Vagina (tissue), 2 donors: ENCODE measurements around the gene UBE2J1. TPM values are rescaled to one million over a fixed set of nuclear protein-coding genes. Genes with fewer than 3 reads are reported as not detected.

Experiments
- DNase-seq, 2 donors: peaks; one replicate each; pipeline ENCODE4 v3.0.0-alpha.2; 2017; ENCODE audit errors: extremely low spot score in 2 of 2
- H3K27ac ChIP-seq: fragments of 200-600 bp; sonication (generic); one replicate; pipeline ENCODE4 v1.5.1; 2019
- H3K27me3 ChIP-seq: fragments of 200-600 bp; sonication (generic); one replicate; pipeline ENCODE4 v1.5.1; 2019
- H3K36me3 ChIP-seq, 2 donors: fragments of 200-600 bp; sonication (generic); one replicate each; pipeline ENCODE4 v1.5.1; 2017 to 2019
- H3K4me1 ChIP-seq: fragments of 200-600 bp; sonication (generic); one replicate; pipeline ENCODE4 v1.5.1; 2019
- H3K4me3 ChIP-seq, 2 donors: fragments of 200-600 bp; sonication (generic); 1 replicate in 1 of 2; 2 replicates in 1 of 2; pipeline ENCODE4 v1.5.1; 2016 to 2019
- H3K9me3 ChIP-seq: fragments of 200-600 bp; sonication (generic); one replicate; pipeline ENCODE4 v1.5.1; 2019
- CTCF ChIP-seq, 3 experiments: fragments of 450-650 bp in 2 of 3; fragments of 200-600 bp in 1 of 3; sonication (generic) in 1 of 3; IDR thresholded peaks; one replicate each; pipeline ENCODE4 v1.5.1; 2017 to 2019; ENCODE audit warnings: antibody characterized with exemption in 3 of 3, mild to moderate bottlenecking in 2 of 3, moderate library complexity in 2 of 3
- POLR2A ChIP-seq, 2 donors: fragments of 450-650 bp; IDR thresholded peaks; one replicate each; pipeline ENCODE4 v1.6.1; 2017; ENCODE audit warnings: antibody characterized with exemption in 2 of 2, mild to moderate bottlenecking in 2 of 2, moderate library complexity in 2 of 2
- POLR2AphosphoS5 ChIP-seq, 2 donors: sonication (generic); formaldehyde crosslinking; IDR thresholded peaks; one replicate each; pipeline ENCODE4 v1.9.0; 2017; ENCODE audit warnings: antibody characterized with exemption in 2 of 2, mild to moderate bottlenecking in 2 of 2, low read depth in 1 of 2; ENCODE audit not compliant: insufficient read depth in 1 of 2
- intact Hi-C: fragments of 100-400 bp; cut with DNase I; formaldehyde crosslinking; loops from one replicate; pipeline ENCODE4 v1.15.1; 2023
- total RNA-seq: library from RNA; depleted of rRNA; stranded (reverse); fragments of >200 nt; gene quantifications from one replicate; pipeline ENCODE4 v1.2.3, GENCODE V29; 2016

Gene UBE2J1
- total RNA-seq, 1 donor from 2014 or later = 23.8 TPM

GRCh38 chr6:89364586-89364985 lies 12.1 kb upstream of the UBE2J1 start:
- no peaks in the 10 kb centered on the region for H3K36me3 ChIP-seq
- H3K4me3 ChIP-seq = no peak overlapping the region
- no peak for TF ChIP-seq POLR2AphosphoS5 (IDR thresholded peaks at IDR 0.05; ENCODE audit: insufficient read depth in 1 of 2, low read depth in 1 of 2)
- no peak for DNase-seq
- no peaks in the 10 kb centered on the region for H3K27me3 ChIP-seq
- H3K4me1 ChIP-seq = no peaks in the 10 kb centered on the region
- no peak overlapping the region for H3K27ac ChIP-seq
- H3K9me3 ChIP-seq = no peaks in the 10 kb centered on the region
- intact Hi-C loops = no loop called here

- no peak for DNase-seq
- Histone ChIP-seq H3K27me3 (no peaks in the 10 kb centered on the region), H3K36me3 (no peaks in the 10 kb centered on the region), H3K27ac (no peak overlapping the region), H3K9me3 (no peaks in the 10 kb centered on the region), H3K4me3 (no peak overlapping the region), H3K4me1 (no peaks in the 10 kb centered on the region)
- no peak for TF ChIP-seq CTCF (IDR thresholded peaks at IDR 0.05)
- TF ChIP-seq POLR2A (IDR thresholded peaks at IDR 0.05) = no peak
- no peak for TF ChIP-seq POLR2AphosphoS5 (IDR thresholded peaks at IDR 0.05; ENCODE audit: insufficient read depth in 1 of 2, low read depth in 1 of 2)
- intact Hi-C loops = no loop called here
These were observed 8.6 kb upstream of the UBE2J1 start for GRCh38 chr6:89361171-89361570.

- H3K9me3 ChIP-seq = no peaks in the 10 kb centered on the region
- H3K4me3 ChIP-seq = no peak overlapping the region
- DNase-seq = no peak
- no peaks in the 10 kb centered on the region for H3K36me3 ChIP-seq
- intact Hi-C loops = no loop called here
- H3K4me1 ChIP-seq = no peaks in the 10 kb centered on the region
- no peaks in the 10 kb centered on the region for H3K27me3 ChIP-seq
- no peak overlapping the region for H3K27ac ChIP-seq
- TF ChIP-seq POLR2AphosphoS5 (IDR thresholded peaks at IDR 0.05; ENCODE audit: insufficient read depth in 1 of 2, low read depth in 1 of 2) (no peak), POLR2A (IDR thresholded peaks at IDR 0.05) (no peak), CTCF (IDR thresholded peaks at IDR 0.05) (no peak)
These were observed 8.0 kb upstream of the UBE2J1 start for GRCh38 chr6:89360415-89360999.

- H3K9me3 ChIP-seq = no peaks in the 10 kb centered on the region
- no peak overlapping the region for H3K27ac ChIP-seq
- DNase-seq = no peak
- H3K4me3 ChIP-seq = no peak overlapping the region
- TF ChIP-seq CTCF (IDR thresholded peaks at IDR 0.05) (no peak), POLR2AphosphoS5 (IDR thresholded peaks at IDR 0.05; ENCODE audit: insufficient read depth in 1 of 2, low read depth in 1 of 2) (no peak), POLR2A (IDR thresholded peaks at IDR 0.05) (no peak)
- H3K36me3 ChIP-seq = no peaks in the 10 kb centered on the region
- intact Hi-C loops = no loop called here
- no peaks in the 10 kb centered on the region for H3K4me1 ChIP-seq
- H3K27me3 ChIP-seq = no peaks in the 10 kb centered on the region
These were observed 7.0 kb upstream of the UBE2J1 start for GRCh38 chr6:89359561-89359960.

- Histone ChIP-seq H3K9me3 (no peaks in the 10 kb centered on the region), H3K27ac (no peak overlapping the region), H3K36me3 (no peaks in the 10 kb centered on the region), H3K4me3 (no peak overlapping the region), H3K4me1 (peaks cover 9% of the 10 kb centered on the region), H3K27me3 (no peaks in the 10 kb centered on the region)
- TF ChIP-seq POLR2AphosphoS5 (IDR thresholded peaks at IDR 0.05; ENCODE audit: insufficient read depth in 1 of 2, low read depth in 1 of 2) = no peak
- TF ChIP-seq CTCF (IDR thresholded peaks at IDR 0.05) = no peak
- no peak for TF ChIP-seq POLR2A (IDR thresholded peaks at IDR 0.05)
- DNase-seq = no peak
- intact Hi-C loops = no loop called here
These were observed 4.9 kb upstream of the UBE2J1 start for GRCh38 chr6:89357390-89357789.
